Neural cell (in vitro differentiated cells): ENCODE results near the gene RSBN1. TPM values are rescaled to one million over a fixed set of nuclear protein-coding genes. Genes with fewer than 3 reads are reported as not detected.

Experiments
- H2AFZ ChIP-seq: fragments of 200-600, 300-800 bp; sonication (generic), shearing (Covaris generic); 2 replicates; pipeline ENCODE4 v1.6.0; 2014; ENCODE audit warnings: low read depth, mild to moderate bottlenecking, antibody characterized with exemption, low read length, moderate library complexity
- H3F3A ChIP-seq: fragments of 200-600 bp; shearing (Covaris generic); 2 replicates; pipeline ENCODE4 v1.6.1; 2016; ENCODE audit warnings: mild to moderate bottlenecking, moderate library complexity, mixed read lengths, antibody characterized with exemption, low read length; ENCODE audit not compliant: insufficient read depth, poor library complexity, severe bottlenecking
- H3K27ac ChIP-seq: fragments of 200-600, 300-800 bp; sonication (generic), shearing (Covaris generic); 2 replicates; pipeline ENCODE4 v1.5.1; 2014; ENCODE audit warnings: mild to moderate bottlenecking, low read length, moderate library complexity
- H3K27me3 ChIP-seq: fragments of 300-800, 200-600 bp; sonication (generic), shearing (Covaris generic); 2 replicates; pipeline ENCODE4 v1.6.0; 2014; ENCODE audit warnings: mild to moderate bottlenecking, low read depth, low read length, moderate library complexity; ENCODE audit not compliant: insufficient read depth
- H3K36me3 ChIP-seq: fragments of 300-800, 200-600 bp; sonication (generic), shearing (Covaris generic); 2 replicates; pipeline ENCODE4 v1.5.1; 2014; ENCODE audit warnings: mild to moderate bottlenecking, antibody characterized with exemption, low read length, moderate library complexity; ENCODE audit not compliant: insufficient read depth
- H3K4me2 ChIP-seq: fragments of 300-800, 200-600 bp; sonication (generic), shearing (Covaris generic); 2 replicates; pipeline ENCODE4 v1.6.0; 2014; ENCODE audit warnings: mild to moderate bottlenecking, low read length
- H3K4me3 ChIP-seq: fragments of 300-800, 200-600 bp; sonication (generic), shearing (Covaris generic); 2 replicates; pipeline ENCODE4 v1.5.1; 2014; ENCODE audit warnings: mild to moderate bottlenecking, low read length, moderate library complexity
- H3K79me2 ChIP-seq: fragments of 200-600 bp; shearing (Covaris generic); replicated peaks from 2 replicates; pipeline ENCODE4 v1.6.0; 2014; ENCODE audit warnings: mild to moderate bottlenecking, low read length, moderate library complexity; ENCODE audit not compliant: insufficient read depth
- H3K9ac ChIP-seq: fragments of 300-800, 200-600 bp; sonication (generic), shearing (Covaris generic); 2 replicates; pipeline ENCODE4 v1.6.1; 2016; ENCODE audit warnings: mild to moderate bottlenecking, low read length, mixed read lengths
- H3K9me2 ChIP-seq: fragments of 200-600 bp; shearing (Covaris generic); 2 replicates; pipeline ENCODE4 v1.6.1; 2016; ENCODE audit warnings: mild to moderate bottlenecking, low read length, mixed read lengths; ENCODE audit not compliant: insufficient read depth
- H3K9me3 ChIP-seq: fragments of 200-600, 300-800 bp; sonication (generic), shearing (Covaris generic); 2 replicates; pipeline ENCODE4 v1.6.1; 2016; ENCODE audit warnings: mild to moderate bottlenecking, mixed run types, low read length, moderate library complexity, mixed read lengths
- H4K20me1 ChIP-seq: fragments of 200-600 bp; shearing (Covaris generic); 2 replicates; pipeline ENCODE4 v1.6.1; 2016; ENCODE audit warnings: mild to moderate bottlenecking, mixed run types; ENCODE audit not compliant: insufficient read depth
- EP300 ChIP-seq: fragments of 450-650 bp; conservative IDR thresholded peaks from 2 replicates; pipeline ENCODE4 v1.6.1; 2014; ENCODE audit warnings: antibody characterized with exemption, mild to moderate bottlenecking, moderate library complexity; ENCODE audit not compliant: poor library complexity, severe bottlenecking
- EZH2 ChIP-seq: fragments of 200-600, 300-800 bp; shearing (Covaris generic), sonication (generic); IDR thresholded peaks from 2 replicates; pipeline ENCODE4 v1.6.1; 2014; ENCODE audit warnings: antibody characterized with exemption, low read length, borderline replicate concordance, mild to moderate bottlenecking; ENCODE audit not compliant: insufficient read depth, poor library complexity, severe bottlenecking
- MXI1 ChIP-seq: fragments of 450-650 bp; conservative IDR thresholded peaks from 2 replicates; pipeline ENCODE4 v1.6.1; 2014; ENCODE audit warnings: antibody characterized with exemption, mild to moderate bottlenecking; ENCODE audit not compliant: poor library complexity, severe bottlenecking
- POLR2AphosphoS5 ChIP-seq: IDR thresholded peaks from 2 replicates; pipeline ENCODE4 v1.6.1; 2012
- RAD21 ChIP-seq: fragments of 450-650 bp; conservative IDR thresholded peaks from 2 replicates; pipeline ENCODE4 v1.6.1; 2014; ENCODE audit warnings: antibody characterized with exemption, mild to moderate bottlenecking, moderate library complexity
- SMC3 ChIP-seq: fragments of 450-650 bp; conservative IDR thresholded peaks from 2 replicates; pipeline ENCODE4 v1.6.1; 2014; ENCODE audit warnings: antibody characterized with exemption, mild to moderate bottlenecking, moderate library complexity; ENCODE audit not compliant: poor library complexity
- TAF1 ChIP-seq: IDR thresholded peaks from 2 replicates; pipeline ENCODE4 v1.6.1; 2012; ENCODE audit warnings: low read depth
- polyA plus RNA-seq: library from polyadenylated mRNA; depleted of rRNA; stranded (reverse); fragments of >200 nt; gene quantifications from 2 replicates; pipeline ENCODE4 v1.2.3, GENCODE V29; 2014
- TF ChIP-seq, protein P1 (sequence below): IDR thresholded peaks from 2 replicates; pipeline ENCODE4 v1.6.1; 2012; ENCODE audit warnings: borderline replicate concordance
- TF ChIP-seq, protein P2 (sequence below): fragments of 450-650 bp; IDR thresholded peaks from 2 replicates; pipeline ENCODE4 v1.5.1; 2014; ENCODE audit warnings: antibody characterized with exemption, mild to moderate bottlenecking, moderate library complexity; ENCODE audit not compliant: poor library complexity, severe bottlenecking

Gene RSBN1
- polyA plus RNA-seq, 1 donor from 2014 or later: 33.7 TPM

DNA sequence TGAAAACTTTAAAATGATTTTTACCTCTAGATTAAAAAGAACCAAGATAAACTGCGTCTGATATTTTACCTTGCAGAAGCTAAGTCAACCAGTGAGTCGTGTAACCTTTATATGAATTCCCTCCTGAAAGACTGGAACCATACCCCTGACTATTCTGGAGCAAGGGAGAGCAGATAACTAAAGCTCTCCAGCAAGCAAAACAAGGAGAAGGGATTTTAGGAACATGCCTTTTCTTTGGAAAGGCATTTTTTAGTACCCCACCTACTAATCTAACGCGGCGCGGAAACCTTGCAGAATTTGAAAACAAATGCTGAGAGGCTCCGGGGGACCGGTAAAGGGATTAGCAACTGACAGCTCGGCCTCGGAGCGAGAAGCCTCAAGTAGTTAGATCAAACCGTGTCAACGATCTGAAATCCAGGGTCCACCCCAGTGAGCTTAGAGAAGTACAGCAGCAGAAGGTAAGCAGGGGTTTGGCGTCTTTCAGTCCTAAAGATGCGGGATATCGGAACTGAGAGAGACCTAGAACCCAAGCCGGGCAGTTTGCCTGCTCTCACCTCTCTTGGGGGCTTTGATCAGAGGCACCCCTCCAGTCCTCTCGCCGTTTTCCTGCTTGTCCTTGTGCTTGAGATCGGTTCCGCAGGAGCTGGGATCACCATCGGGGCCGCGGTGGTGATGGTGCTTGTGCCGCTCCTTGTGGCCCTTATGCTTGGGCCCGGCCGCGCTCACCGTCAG is 954 bp downstream of the RSBN1 start:
- Histone ChIP-seq H3K79me2 (peaks cover 50% of the 10 kb centered on the region), H4K20me1 (no peaks in the 10 kb centered on the region), H3K4me3 (peak overlapping the region; percentile 95), H2AFZ (peak overlapping the region; percentile 78), H3F3A (no peaks in the 10 kb centered on the region), H3K9me2 (no peaks in the 10 kb centered on the region), H3K9ac (peak overlapping the region; percentile 96), H3K9me3 (no peaks in the 10 kb centered on the region), H3K4me2 (peak overlapping the region; percentile 82), H3K27ac (peak overlapping the region; percentile 93), H3K27me3 (no peaks in the 10 kb centered on the region), H3K36me3 (no peaks in the 10 kb centered on the region)
- TF ChIP-seq EZH2 (no peak), MXI1 (no peak)

DNA sequence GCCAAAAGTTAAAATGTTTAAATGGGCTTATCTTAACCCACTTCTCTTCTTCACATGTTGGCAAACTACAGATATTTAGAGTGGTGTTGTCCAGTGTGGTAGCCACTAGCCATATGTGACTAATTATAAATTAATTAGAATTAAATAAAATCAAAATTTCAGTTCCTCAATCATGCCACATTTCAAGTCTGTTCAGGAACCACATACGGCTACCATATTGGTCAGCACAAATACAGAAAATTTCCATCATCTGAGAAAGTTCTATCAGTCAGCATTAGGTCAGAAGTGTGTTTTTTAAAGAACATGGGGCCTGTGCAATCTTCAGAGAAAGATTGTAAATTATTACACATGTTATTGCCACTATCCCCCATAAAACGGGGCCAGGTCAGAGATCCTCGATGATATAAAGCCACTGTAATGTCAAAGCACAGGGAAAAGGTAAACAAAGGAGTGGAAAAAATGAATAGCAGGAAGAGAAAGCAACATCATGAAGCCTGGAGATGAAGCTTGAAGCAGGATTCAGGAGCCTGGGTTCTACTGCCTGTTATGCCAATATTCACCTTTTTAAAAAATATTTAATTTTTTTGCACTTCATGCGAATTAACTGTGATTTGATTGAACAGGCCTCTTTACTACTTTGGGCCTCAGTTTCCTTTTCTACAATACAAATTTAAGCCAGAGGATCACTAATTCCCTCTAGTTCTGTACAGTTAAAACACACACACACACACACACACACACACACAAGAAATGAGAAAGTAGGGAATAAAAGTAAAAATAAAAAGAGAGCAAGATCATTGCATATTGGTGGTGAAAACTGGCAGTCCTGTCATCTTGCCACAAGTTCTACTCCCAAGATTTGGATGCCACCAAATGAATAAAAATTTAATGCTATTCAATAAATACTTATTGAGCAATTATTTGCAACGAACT is 2.3 kb downstream of the RSBN1 start:
- no peaks in the 10 kb centered on the region for H3K27me3 ChIP-seq
- H3F3A ChIP-seq: no peaks in the 10 kb centered on the region
- peak overlapping the region; percentile 82 for H3K4me2 ChIP-seq
- no peaks in the 10 kb centered on the region for H3K36me3 ChIP-seq
- H2AFZ ChIP-seq: no peak overlapping the region
- H3K27ac ChIP-seq: peak overlapping the region; percentile 93
- TF ChIP-seq EP300 (no peak), MXI1 (no peak), RAD21 (no peak), TAF1 (no peak)
- TF ChIP-seq, protein P1, sequence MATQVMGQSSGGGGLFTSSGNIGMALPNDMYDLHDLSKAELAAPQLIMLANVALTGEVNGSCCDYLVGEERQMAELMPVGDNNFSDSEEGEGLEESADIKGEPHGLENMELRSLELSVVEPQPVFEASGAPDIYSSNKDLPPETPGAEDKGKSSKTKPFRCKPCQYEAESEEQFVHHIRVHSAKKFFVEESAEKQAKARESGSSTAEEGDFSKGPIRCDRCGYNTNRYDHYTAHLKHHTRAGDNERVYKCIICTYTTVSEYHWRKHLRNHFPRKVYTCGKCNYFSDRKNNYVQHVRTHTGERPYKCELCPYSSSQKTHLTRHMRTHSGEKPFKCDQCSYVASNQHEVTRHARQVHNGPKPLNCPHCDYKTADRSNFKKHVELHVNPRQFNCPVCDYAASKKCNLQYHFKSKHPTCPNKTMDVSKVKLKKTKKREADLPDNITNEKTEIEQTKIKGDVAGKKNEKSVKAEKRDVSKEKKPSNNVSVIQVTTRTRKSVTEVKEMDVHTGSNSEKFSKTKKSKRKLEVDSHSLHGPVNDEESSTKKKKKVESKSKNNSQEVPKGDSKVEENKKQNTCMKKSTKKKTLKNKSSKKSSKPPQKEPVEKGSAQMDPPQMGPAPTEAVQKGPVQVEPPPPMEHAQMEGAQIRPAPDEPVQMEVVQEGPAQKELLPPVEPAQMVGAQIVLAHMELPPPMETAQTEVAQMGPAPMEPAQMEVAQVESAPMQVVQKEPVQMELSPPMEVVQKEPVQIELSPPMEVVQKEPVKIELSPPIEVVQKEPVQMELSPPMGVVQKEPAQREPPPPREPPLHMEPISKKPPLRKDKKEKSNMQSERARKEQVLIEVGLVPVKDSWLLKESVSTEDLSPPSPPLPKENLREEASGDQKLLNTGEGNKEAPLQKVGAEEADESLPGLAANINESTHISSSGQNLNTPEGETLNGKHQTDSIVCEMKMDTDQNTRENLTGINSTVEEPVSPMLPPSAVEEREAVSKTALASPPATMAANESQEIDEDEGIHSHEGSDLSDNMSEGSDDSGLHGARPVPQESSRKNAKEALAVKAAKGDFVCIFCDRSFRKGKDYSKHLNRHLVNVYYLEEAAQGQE: no peak
- H3K9me2 ChIP-seq: no peaks in the 10 kb centered on the region
- no peaks in the 10 kb centered on the region for H3K9me3 ChIP-seq
- H3K4me3 ChIP-seq: peak overlapping the region; percentile 95
- H4K20me1 ChIP-seq: peaks cover 2% of the 10 kb centered on the region
- H3K9ac ChIP-seq: peak overlapping the region; percentile 11
- peaks cover 64% of the 10 kb centered on the region for H3K79me2 ChIP-seq

DNA sequence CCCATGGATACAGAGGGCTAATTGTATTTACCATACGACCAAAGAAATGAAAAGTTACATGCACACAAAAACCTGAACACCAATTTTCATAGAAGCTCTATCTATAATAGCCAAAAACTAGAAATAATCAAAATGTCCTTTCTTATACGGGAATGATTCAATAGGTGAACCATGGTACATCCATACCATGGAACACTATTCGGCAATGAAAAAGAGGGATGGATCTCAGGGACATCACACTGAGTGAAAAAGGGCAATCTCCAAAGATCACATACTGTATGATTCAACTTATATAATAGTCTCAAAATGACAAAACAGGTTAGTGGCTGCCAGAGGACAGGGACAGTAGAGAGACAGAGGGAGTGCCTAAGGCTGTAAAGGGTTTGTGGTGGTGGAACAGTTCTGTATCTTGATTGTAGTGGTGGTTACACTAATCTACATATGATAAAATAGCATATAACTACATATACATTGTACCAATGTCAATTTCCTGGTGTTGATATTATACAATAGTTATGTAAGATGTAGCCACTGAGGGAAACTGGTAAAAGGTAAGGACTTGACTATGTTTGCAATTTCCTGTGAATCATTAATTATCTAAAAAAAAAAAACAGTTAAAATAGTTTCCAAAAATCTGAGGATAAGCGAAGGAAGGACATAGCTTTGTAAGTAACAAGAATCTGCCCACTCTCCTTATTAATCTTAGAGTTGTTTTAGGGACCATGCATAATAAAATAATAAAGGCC is 3.7 kb downstream of the RSBN1 start:
- peak overlapping the region; percentile 95 for H3K4me3 ChIP-seq
- H3K36me3 ChIP-seq: no peaks in the 10 kb centered on the region
- no peak overlapping the region for H3K27ac ChIP-seq
- no peak overlapping the region for H3K9ac ChIP-seq
- peak overlapping the region; percentile 82 for H3K4me2 ChIP-seq
- no peaks in the 10 kb centered on the region for H3K9me3 ChIP-seq
- no peak overlapping the region for H2AFZ ChIP-seq
- no peaks in the 10 kb centered on the region for H3F3A ChIP-seq
- no peaks in the 10 kb centered on the region for H3K9me2 ChIP-seq
- H4K20me1 ChIP-seq: peaks cover 2% of the 10 kb centered on the region
- peaks cover 77% of the 10 kb centered on the region for H3K79me2 ChIP-seq
- TF ChIP-seq RAD21 (no peak), POLR2AphosphoS5 (no peak), SMC3 (no peak), TAF1 (no peak), EP300 (no peak), EZH2 (no peak), MXI1 (no peak)
- TF ChIP-seq, protein P2, sequence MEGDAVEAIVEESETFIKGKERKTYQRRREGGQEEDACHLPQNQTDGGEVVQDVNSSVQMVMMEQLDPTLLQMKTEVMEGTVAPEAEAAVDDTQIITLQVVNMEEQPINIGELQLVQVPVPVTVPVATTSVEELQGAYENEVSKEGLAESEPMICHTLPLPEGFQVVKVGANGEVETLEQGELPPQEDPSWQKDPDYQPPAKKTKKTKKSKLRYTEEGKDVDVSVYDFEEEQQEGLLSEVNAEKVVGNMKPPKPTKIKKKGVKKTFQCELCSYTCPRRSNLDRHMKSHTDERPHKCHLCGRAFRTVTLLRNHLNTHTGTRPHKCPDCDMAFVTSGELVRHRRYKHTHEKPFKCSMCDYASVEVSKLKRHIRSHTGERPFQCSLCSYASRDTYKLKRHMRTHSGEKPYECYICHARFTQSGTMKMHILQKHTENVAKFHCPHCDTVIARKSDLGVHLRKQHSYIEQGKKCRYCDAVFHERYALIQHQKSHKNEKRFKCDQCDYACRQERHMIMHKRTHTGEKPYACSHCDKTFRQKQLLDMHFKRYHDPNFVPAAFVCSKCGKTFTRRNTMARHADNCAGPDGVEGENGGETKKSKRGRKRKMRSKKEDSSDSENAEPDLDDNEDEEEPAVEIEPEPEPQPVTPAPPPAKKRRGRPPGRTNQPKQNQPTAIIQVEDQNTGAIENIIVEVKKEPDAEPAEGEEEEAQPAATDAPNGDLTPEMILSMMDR: no peak
- TF ChIP-seq, protein P1: no peak
- H3K27me3 ChIP-seq: no peaks in the 10 kb centered on the region
